GM12875 (cell line): Measurements from ENCODE around the gene CPLX3.

Experiments
- H3K4me3 ChIP-seq: one replicate; pipeline ENCODE4 v1.5.1; 2011; ENCODE audit warnings: low read depth, low read length, control low read depth
- CTCF ChIP-seq: IDR thresholded peaks from 2 replicates; pipeline ENCODE4 v1.5.1; 2011; ENCODE audit warnings: low read depth, mild to moderate bottlenecking, control low read depth, inconsistent platforms, low read length, moderate library complexity, borderline replicate concordance; ENCODE audit not compliant: insufficient read depth

Gene CPLX3

GRCh38 chr15:74847432-74847831 lies 21.0 kb downstream of the CPLX3 start:
- H3K4me3 ChIP-seq: no peak overlapping the region
- no peak for TF ChIP-seq CTCF

- H3K4me3 ChIP-seq: no peak overlapping the region
- no peak for TF ChIP-seq CTCF
These were observed 24.0 kb downstream of the CPLX3 start for GRCh38 chr15:74850393-74850792.

- TF ChIP-seq CTCF: no peak
- H3K4me3 ChIP-seq: no peak overlapping the region
These were observed 25.5 kb downstream of the CPLX3 start for GRCh38 chr15:74851960-74852359.

GRCh38 chr15:74854453-74855022 lies 28.1 kb downstream of the CPLX3 start:
- no peak for TF ChIP-seq CTCF
- H3K4me3 ChIP-seq: no peak overlapping the region

- no peak for TF ChIP-seq CTCF
These were observed 29.4 kb downstream of the CPLX3 start for GRCh38 chr15:74855857-74856256.

GRCh38 chr15:74856537-74856936 lies 30.1 kb downstream of the CPLX3 start:
- no peak overlapping the region for H3K4me3 ChIP-seq
- TF ChIP-seq CTCF: no peak

More at GRCh38 chr15:74855857-74856256, 29.4 kb downstream of the CPLX3 start:
- no peak overlapping the region for H3K4me3 ChIP-seq

- no peak for TF ChIP-seq CTCF
- H3K4me3 ChIP-seq: no peak overlapping the region
These were observed 30.7 kb downstream of the CPLX3 start for GRCh38 chr15:74857082-74857655.
